ENCODE data around the gene GINS1. TPM values are rescaled to one million over a fixed set of nuclear protein-coding genes. Genes with fewer than 3 reads are reported as not detected.
"Not testable (repeated sequence)": the region's sequence is repeated elsewhere in the genome, so short reads cannot be mapped to it uniquely, and the experiment has no call there.

Gene GINS1
- total RNA-seq, 1 donor from 2014 or later: 7.3 TPM

- no peak for DNase-seq
Observed at GRCh38 chr20:25454153-25454900, 46.9 kb downstream of the GINS1 start.

GRCh38 chr20:25457886-25458680 lies 50.6 kb downstream of the GINS1 start:
- no peak for DNase-seq

- DNase-seq: no peak
Observed at GRCh38 chr20:25459111-25459830, 51.8 kb downstream of the GINS1 start.

GRCh38 chr20:25459916-25460535 lies 52.6 kb downstream of the GINS1 start:
- no peak for DNase-seq

GRCh38 chr20:25460566-25461280 lies 53.2 kb downstream of the GINS1 start:
- DNase-seq: no peak

- no peak for DNase-seq
Observed at GRCh38 chr20:25461281-25461650, 53.8 kb downstream of the GINS1 start.

- no peak for DNase-seq
Observed at GRCh38 chr20:25461786-25462545, 54.5 kb downstream of the GINS1 start.

GRCh38 chr20:25464501-25465242 lies 57.2 kb downstream of the GINS1 start:
- DNase-seq: no peak

- no peak for DNase-seq
Observed at GRCh38 chr20:25465243-25466135, 58.0 kb downstream of the GINS1 start.

GRCh38 chr20:25466846-25467245 lies 59.4 kb downstream of the GINS1 start:
- DNase-seq: no peak

- no peak for DNase-seq
Observed at GRCh38 chr20:25467441-25467840, 60.0 kb downstream of the GINS1 start.

- DNase-seq: no peak
Observed at GRCh38 chr20:25468126-25469075, 60.9 kb downstream of the GINS1 start.

- DNase-seq: no peak
Observed at GRCh38 chr20:25469558-25469957, 62.1 kb downstream of the GINS1 start.

GRCh38 chr20:25470045-25470444 lies 62.6 kb downstream of the GINS1 start:
- no peak for DNase-seq

GRCh38 chr20:25471020-25471419 lies 63.5 kb downstream of the GINS1 start:
- no peak for DNase-seq

GRCh38 chr20:25473297-25473696 lies 65.8 kb downstream of the GINS1 start:
- not testable (repeated sequence) for DNase-seq

GRCh38 chr20:25476106-25477013 lies 68.9 kb downstream of the GINS1 start:
- no peak for DNase-seq
